ENCODE measurements around the gene POLE.

The POLE gene

GRCh38 chr12:132651444-132652100 is 35.6 kb downstream of the POLE start:
- ChIA-PET POLR2A (no interaction called here), CTCF (interaction anchor here (0.6 kb wide), 1 partner anchor 94 kb away, joined by 3 read pairs; no protein-coding TSS in a partner anchor)
- no peak for DNase-seq (ENCODE audit: extremely low spot score)
- TF ChIP-seq L3MBTL2 (conservative IDR thresholded peaks at IDR 0.05) (no peak), FOXM1 (IDR thresholded peaks at IDR 0.05; ENCODE audit: borderline replicate concordance) (no peak)

GRCh38 chr12:132649226-132649945 is 37.8 kb downstream of the POLE start:
- DNase-seq (ENCODE audit: extremely low spot score), result no peak
- CTCF ChIA-PET, result interaction anchor here (1.5 kb wide), 1 partner anchor 11 kb away, joined by 4 read pairs; no protein-coding TSS in a partner anchor
- TF ChIP-seq BHLHE40 (IDR thresholded peaks at IDR 0.05; ENCODE audit: borderline replicate concordance), result no peak
- POLR2A ChIA-PET, result no interaction called here

- POLR2A ChIA-PET, result no interaction called here
- DNase-seq (ENCODE audit: extremely low spot score), result no peak
- TF ChIP-seq FOXA1 (IDR thresholded peaks at IDR 0.05), result no peak
- TF ChIP-seq ZNF384 (IDR thresholded peaks at IDR 0.05), result no peak
- no peak for TF ChIP-seq NFRKB (IDR thresholded peaks at IDR 0.05)
- TF ChIP-seq LEF1 (IDR thresholded peaks at IDR 0.05; ENCODE audit: borderline replicate concordance), result no peak
- TF ChIP-seq PKNOX1 (IDR thresholded peaks at IDR 0.05), result no peak
- no peak for TF ChIP-seq CTBP1 (IDR thresholded peaks at IDR 0.05; ENCODE audit: borderline replicate concordance)
- no peak for TF ChIP-seq SP1 (IDR thresholded peaks at IDR 0.05)
- no peak for TF ChIP-seq BHLHE40 (IDR thresholded peaks at IDR 0.05; ENCODE audit: borderline replicate concordance)
- CTCF ChIA-PET, result interaction anchor here (1.5 kb wide), 1 partner anchor 10 kb away, joined by 4 read pairs; no protein-coding TSS in a partner anchor
Observed at GRCh38 chr12:132648616-132649225, 38.4 kb downstream of the POLE start.

- DNase-seq (ENCODE audit: extremely low spot score), result no peak
- TF ChIP-seq ELF4 (IDR thresholded peaks at IDR 0.05) (no peak), FOXA1 (IDR thresholded peaks at IDR 0.05) (no peak), FOXK2 (IDR thresholded peaks at IDR 0.05) (no peak), TARDBP (IDR thresholded peaks at IDR 0.05) (no peak), FOXM1 (IDR thresholded peaks at IDR 0.05; ENCODE audit: borderline replicate concordance) (no peak), PKNOX1 (IDR thresholded peaks at IDR 0.05) (no peak), SP1 (IDR thresholded peaks at IDR 0.05) (no peak), NFRKB (IDR thresholded peaks at IDR 0.05) (no peak), BHLHE40 (IDR thresholded peaks at IDR 0.05; ENCODE audit: borderline replicate concordance) (no peak), HDGF (IDR thresholded peaks at IDR 0.05; ENCODE audit: borderline replicate concordance) (no peak), LEF1 (IDR thresholded peaks at IDR 0.05; ENCODE audit: borderline replicate concordance) (no peak), ARNT (IDR thresholded peaks at IDR 0.05) (no peak), SUZ12 (IDR thresholded peaks at IDR 0.05) (no peak), L3MBTL2 (conservative IDR thresholded peaks at IDR 0.05) (no peak), ZNF384 (IDR thresholded peaks at IDR 0.05) (no peak), CTBP1 (IDR thresholded peaks at IDR 0.05; ENCODE audit: borderline replicate concordance) (no peak)
Observed at GRCh38 chr12:132647858-132648257, 39.3 kb downstream of the POLE start.

GRCh38 chr12:132646850-132647249 is 40.3 kb downstream of the POLE start:
- POLR2A ChIA-PET, result no interaction called here
- no peak for DNase-seq (ENCODE audit: extremely low spot score)
- no peak for TF ChIP-seq CTBP1 (IDR thresholded peaks at IDR 0.05; ENCODE audit: borderline replicate concordance)
- CTCF ChIA-PET, result no interaction called here

More at GRCh38 chr12:132647858-132648257, 39.3 kb downstream of the POLE start:
- POLR2A ChIA-PET, result no interaction called here
- CTCF ChIA-PET, result interaction anchor here (1.5 kb wide), 1 partner anchor 9 kb away, joined by 4 read pairs; no protein-coding TSS in a partner anchor

- CTCF ChIA-PET, result no interaction called here
Observed at GRCh38 chr12:132642846-132643835, 44.0 kb downstream of the POLE start.

More at GRCh38 chr12:132642846-132643835, 44.0 kb downstream of the POLE start:
- DNase-seq (ENCODE audit: extremely low spot score), result no peak
- no peak for TF ChIP-seq TARDBP (IDR thresholded peaks at IDR 0.05)
- TF ChIP-seq FOXK2 (IDR thresholded peaks at IDR 0.05), result no peak
- TF ChIP-seq ZNF384 (IDR thresholded peaks at IDR 0.05), result no peak
- no peak for TF ChIP-seq CTBP1 (IDR thresholded peaks at IDR 0.05; ENCODE audit: borderline replicate concordance)
- POLR2A ChIA-PET, result no interaction called here

Data from HEK293T (cell line).